HG02852 (cell line): ENCODE measurements around the gene COL4A1.

Experiments
- ATAC-seq: cut with Tn5 transposase; IDR thresholded peaks from one replicate; pipeline ENCODE4 v1.9.1; 2021; ENCODE audit warnings: mild to moderate bottlenecking, moderate library complexity; ENCODE audit not compliant: unreplicated experiment

The COL4A1 gene

GRCh38 chr13:110310541-110311442, 3.8 kb upstream of the COL4A1 start:
- ATAC-seq = no peak

- no peak for ATAC-seq
These were observed 2.9 kb upstream of the COL4A1 start for GRCh38 chr13:110309661-110310524.

- no peak for ATAC-seq
These were observed 1.9 kb upstream of the COL4A1 start for GRCh38 chr13:110308656-110309359.

GRCh38 chr13:110307767-110308655, 1.1 kb upstream of the COL4A1 start:
- ATAC-seq = no peak

GRCh38 chr13:110306340-110306959, 507 bp downstream of the COL4A1 start:
- no peak for ATAC-seq

- ATAC-seq = no peak
These were observed 1.0 kb downstream of the COL4A1 start for GRCh38 chr13:110305949-110306339.

- no peak for ATAC-seq
These were observed 1.4 kb downstream of the COL4A1 start for GRCh38 chr13:110305544-110305943.

- no peak for ATAC-seq
These were observed 2.0 kb downstream of the COL4A1 start for GRCh38 chr13:110305001-110305400.

GRCh38 chr13:110304256-110304655, 2.7 kb downstream of the COL4A1 start:
- no peak for ATAC-seq

- no peak for ATAC-seq
These were observed 3.3 kb downstream of the COL4A1 start for GRCh38 chr13:110303644-110304043.

- no peak for ATAC-seq
These were observed 4.0 kb downstream of the COL4A1 start for GRCh38 chr13:110302997-110303396.

GRCh38 chr13:110301606-110302553, 5.1 kb downstream of the COL4A1 start:
- no peak for ATAC-seq

GRCh38 chr13:110301083-110301482, 5.9 kb downstream of the COL4A1 start:
- no peak for ATAC-seq

- ATAC-seq = no peak
These were observed 6.7 kb downstream of the COL4A1 start for GRCh38 chr13:110300090-110300815.

- no peak for ATAC-seq
These were observed 7.6 kb downstream of the COL4A1 start for GRCh38 chr13:110299283-110299840.

- ATAC-seq = no peak
These were observed 8.3 kb downstream of the COL4A1 start for GRCh38 chr13:110298505-110299282.
